AG04450 (cell line): ENCODE data around the gene TMEM203. TPM values are rescaled to one million over a fixed set of nuclear protein-coding genes. Genes with fewer than 3 reads are reported as not detected.
"Not testable (repeated sequence)": the region's sequence is repeated elsewhere in the genome, so short reads cannot be mapped to it uniquely, and the experiment has no call there.

ENCODE experiments used
- CTCF ChIA-PET: fragments of 300-600, 350-600 bp; formaldehyde crosslinking; extraction: SDS; loops from one replicate; lab custom pipeline; 2022; ENCODE audit warnings: antibody characterized with exemption, inconsistent platforms; lab: Charles Lee
- POLR2A ChIA-PET: fragments of 350-600 bp; formaldehyde crosslinking; extraction: SDS; loops from one replicate; lab custom pipeline; 2021; ENCODE audit warnings: antibody characterized with exemption, inconsistent platforms; lab: Yijun Ruan, JAX
- DNase-seq: peaks from one replicate; pipeline ENCODE4 v3.0.0-alpha.2; 2011; ENCODE audit warnings: low read depth, low spot score
- H3K27ac ChIP-seq: one replicate; pipeline ENCODE4 v1.5.1; 2012; ENCODE audit warnings: low read depth, low read length, control low read depth
- H3K27me3 ChIP-seq: one replicate; pipeline ENCODE4 v1.6.0; 2012; ENCODE audit warnings: low read length; ENCODE audit not compliant: control insufficient read depth, insufficient read depth
- H3K4me3 ChIP-seq: 2 replicates; pipeline ENCODE4 v1.5.1; 2011; ENCODE audit warnings: mild to moderate bottlenecking, low read depth, low read length, control low read depth
- H3K9me3 ChIP-seq: 2 replicates; pipeline ENCODE4 v1.5.1; 2012; ENCODE audit warnings: low read length; ENCODE audit not compliant: control insufficient read depth, insufficient read depth
- CTCF ChIP-seq: IDR thresholded peaks from 2 replicates; pipeline ENCODE4 v1.5.1; 2011; ENCODE audit warnings: low read depth, low read length, control low read depth, inconsistent platforms
- polyA plus RNA-seq: library from polyadenylated mRNA; depleted of rRNA; stranded (reverse); fragments of >200 nt; gene quantifications from 2 replicates; pipeline ENCODE4 v1.2.3, GENCODE V29; 2011

TMEM203 gene
- polyA plus RNA-seq, 1 experiment: 50.2 TPM

DNA sequence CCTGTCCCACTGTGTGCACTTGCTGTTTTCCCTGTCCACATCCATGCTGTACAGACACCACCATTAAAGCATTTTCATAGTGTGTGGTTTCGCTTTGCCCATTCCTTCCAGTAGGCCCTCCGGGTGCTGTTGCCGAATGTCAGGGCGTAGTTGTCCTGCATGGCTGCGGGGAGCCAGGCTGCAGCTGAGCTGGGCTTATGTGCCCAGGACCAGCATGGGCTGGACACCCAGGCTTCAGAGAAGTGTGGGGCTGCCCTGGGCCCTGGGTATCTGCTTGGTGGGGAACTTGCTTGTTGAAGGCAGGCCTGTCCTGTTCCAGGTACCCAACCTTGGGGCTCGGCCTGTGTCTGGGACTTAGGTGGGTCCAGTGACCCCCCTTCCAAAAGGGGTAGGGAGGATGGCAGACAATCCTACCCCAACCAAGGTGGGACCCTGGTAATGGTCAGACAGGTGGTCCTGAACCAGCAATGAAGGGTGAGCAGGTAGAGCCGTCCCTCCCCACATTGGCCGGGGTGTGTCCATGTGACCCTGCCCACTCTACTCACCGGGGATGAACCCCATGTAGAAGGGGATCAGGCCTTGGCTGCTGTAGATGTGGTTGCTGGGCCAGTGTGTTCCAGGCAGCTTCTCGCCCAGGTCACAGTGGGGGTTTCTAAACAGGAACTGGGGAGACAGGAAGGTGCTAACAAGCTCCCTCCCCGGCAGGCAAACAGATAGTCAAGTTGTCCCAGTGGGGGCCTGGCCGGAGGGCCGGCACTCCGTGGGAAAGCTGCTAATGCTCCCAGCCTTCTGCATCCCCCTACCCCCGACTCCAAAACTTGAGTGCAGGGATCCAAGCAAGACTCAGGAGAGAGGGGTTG is 38.4 kb upstream of the TMEM203 start:
- ChIA-PET POLR2A (interaction anchor here (5.7 kb wide), 1 partner anchor 10 kb away, joined by 146 read pairs; the partner anchor contains the start of genes NELFB and STPG3), CTCF (no interaction called here)
- TF ChIP-seq CTCF: peak; percentile 33
- no peak overlapping the region for H3K4me3 ChIP-seq
- no peak for DNase-seq
- H3K9me3 ChIP-seq: no peaks in the 10 kb centered on the region; the same call in 1 of the 2 replicates
- no peak overlapping the region for H3K27ac ChIP-seq
- no peaks in the 10 kb centered on the region for H3K27me3 ChIP-seq

GRCh38 chr9:137243266-137243625 is 37.8 kb upstream of the TMEM203 start:
- DNase-seq, H3K9me3 ChIP-seq, H3K27ac ChIP-seq, H3K27me3 ChIP-seq, H3K4me3 ChIP-seq, CTCF ChIA-PET: not testable (repeated sequence)
- POLR2A ChIA-PET: interaction anchor here (1.3 to 5.7 kb wide), 3 partner anchors 10 to 114 kb away, joined by 3 to 146 read pairs (median 7); partner anchors contain the start of genes NELFB, RNF224 and STPG3

- TF ChIP-seq CTCF: no peak
- Histone ChIP-seq H3K27ac (peak overlapping the region; percentile 2), H3K9me3 (no peaks in the 10 kb centered on the region; the same call in 1 of the 2 replicates), H3K4me3 (peak overlapping the region; percentile 82), H3K27me3 (no peaks in the 10 kb centered on the region)
- DNase-seq: no peak
- CTCF ChIA-PET: interaction anchor here (0.5 kb wide), 1 partner anchor 29 kb away, joined by 3 read pairs; no protein-coding TSS in a partner anchor
- POLR2A ChIA-PET: interaction anchor here (0.7 to 5.7 kb wide), 8 partner anchors 11 to 172 kb away, joined by 3 to 146 read pairs (median 4); partner anchors contain the start of genes MAN1B1, NELFB, RNF224 and SAPCD2
These were observed 37.1 kb upstream of the TMEM203 start for GRCh38 chr9:137242269-137243203.

DNA sequence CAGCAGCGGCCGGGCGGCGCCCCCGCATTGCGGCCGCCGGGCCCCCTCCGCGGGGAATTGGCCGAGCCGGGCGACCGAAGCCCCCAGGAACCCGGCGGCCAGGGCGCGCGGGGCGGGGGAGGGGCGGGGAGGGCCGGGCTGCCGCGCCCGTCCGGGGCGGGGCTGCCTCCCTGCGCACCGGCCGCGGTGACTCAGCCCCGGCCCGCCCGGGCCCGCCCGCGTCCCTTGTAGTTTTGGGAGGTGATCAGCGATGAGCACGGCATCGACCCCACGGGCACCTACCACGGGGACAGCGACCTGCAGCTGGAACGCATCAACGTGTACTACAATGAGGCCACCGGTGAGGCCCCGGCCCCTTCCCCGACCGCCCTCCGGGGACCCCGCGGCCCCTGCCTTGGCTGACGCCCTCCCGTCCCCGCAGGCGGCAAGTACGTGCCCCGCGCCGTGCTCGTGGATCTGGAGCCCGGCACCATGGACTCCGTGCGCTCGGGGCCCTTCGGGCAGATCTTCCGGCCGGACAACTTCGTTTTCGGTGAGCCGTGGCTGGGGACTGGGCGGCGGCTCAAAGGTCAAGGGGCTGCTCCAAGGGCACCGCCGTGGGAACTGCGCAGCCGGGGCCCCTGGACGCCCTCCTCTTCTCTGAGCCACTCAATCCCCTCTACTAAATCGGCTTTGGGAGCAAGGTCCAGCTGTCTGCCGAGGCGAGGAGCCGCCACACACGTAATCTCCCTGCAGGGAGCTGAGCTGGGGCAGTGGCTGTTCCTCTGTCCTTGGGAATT is 36.2 kb upstream of the TMEM203 start:
- ChIA-PET CTCF (interaction anchor here (1.0 kb wide), 1 partner anchor 212 kb away, joined by 3 read pairs; no protein-coding TSS in a partner anchor), POLR2A (interaction anchor here (0.7 to 5.7 kb wide), 19 partner anchors 12 to 197 kb away, joined by 3 to 146 read pairs (median 6); partner anchors contain the start of genes CYSRT1, MAN1B1, NELFB and NRARP)
- DNase-seq: no peak
- Histone ChIP-seq H3K9me3 (no peaks in the 10 kb centered on the region; the same call in 1 of the 2 replicates), H3K27me3 (no peaks in the 10 kb centered on the region), H3K4me3 (peak overlapping the region; percentile 82), H3K27ac (peak overlapping the region; percentile 39)
- no peak for TF ChIP-seq CTCF
